Measurements from ENCODE around the gene ERCC6.
A peak's percentile ranks its signal among the peaks of the same experiment; 100 is the strongest.

Gene ERCC6

DNA sequence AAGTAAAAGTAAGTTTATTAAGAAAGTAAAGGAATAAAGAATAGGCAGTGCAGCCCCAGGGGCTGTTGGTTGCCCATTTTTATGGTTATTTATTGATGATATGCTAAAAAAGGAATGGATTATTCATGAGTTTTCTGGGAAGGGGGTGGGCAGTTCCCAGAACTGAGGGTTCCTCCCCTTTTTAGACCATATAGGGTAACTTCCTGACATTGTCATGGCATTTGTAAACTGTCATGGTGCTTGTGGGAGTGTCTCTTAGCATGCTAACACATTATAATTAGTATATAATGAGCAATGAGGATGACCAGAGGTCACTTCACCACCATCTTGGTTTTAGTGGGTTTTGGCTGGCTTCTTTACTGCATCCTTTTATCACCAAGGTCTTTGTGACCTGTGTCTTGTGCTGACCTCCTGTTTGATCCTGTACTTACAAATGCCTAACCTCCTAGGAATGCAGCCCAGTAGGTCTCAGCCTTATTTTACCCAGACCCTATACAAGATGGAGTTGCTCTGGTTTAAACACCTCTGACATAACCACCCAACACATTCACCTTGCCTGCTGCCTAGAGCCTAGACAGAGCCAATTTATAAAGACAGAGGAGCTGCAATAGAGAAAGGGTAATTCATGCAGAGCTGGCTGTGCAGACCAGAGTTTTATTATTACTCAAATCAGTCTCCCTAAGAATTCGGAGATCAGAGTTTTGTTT, 10.9 kb upstream of the ERCC6 start:
- DNase-seq (ENCODE audit: low read depth in 1 of 2, low spot score in 1 of 2): no peak

DNA sequence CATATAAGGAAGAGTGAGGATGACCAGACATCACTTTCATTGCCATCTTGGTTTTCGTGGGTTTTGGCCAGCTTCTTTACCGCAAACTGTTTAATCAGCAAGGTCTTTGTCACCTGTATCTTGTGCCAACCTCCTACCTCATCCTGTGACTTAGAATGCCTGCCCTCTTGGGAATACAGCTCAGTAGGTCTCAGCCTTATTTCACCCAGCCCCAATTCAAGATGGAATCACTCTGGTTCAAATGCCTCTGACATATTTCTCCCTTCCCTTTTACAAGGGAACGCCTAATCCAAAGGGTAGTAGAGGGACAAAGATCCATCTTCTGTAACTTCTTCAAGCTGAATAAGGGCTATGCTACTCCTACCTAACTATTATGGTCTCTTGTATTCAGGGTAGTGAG, 4.7 kb upstream of the ERCC6 start:
- DNase-seq (ENCODE audit: low read depth in 1 of 2, low spot score in 1 of 2): no peak

DNA sequence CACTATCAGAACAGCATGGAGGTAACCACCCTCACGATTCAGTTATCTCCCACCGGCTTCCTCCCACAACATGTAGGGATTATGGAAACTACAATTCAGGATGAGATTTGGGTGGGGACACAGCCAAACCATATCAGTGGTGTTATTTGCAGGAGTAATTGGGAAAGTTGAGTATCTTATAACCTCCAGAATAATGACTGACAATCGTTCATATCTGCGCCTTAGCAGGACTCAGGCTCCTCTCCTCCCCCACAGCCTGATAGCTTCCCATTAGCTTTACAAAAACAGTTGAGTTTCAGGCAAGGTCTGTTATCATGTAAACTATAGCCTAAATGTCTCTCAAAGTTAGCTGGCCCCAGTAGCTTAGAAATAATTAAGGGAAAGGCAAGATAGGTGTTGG, 3.4 kb upstream of the ERCC6 start:
- no peak for DNase-seq (ENCODE audit: low read depth in 1 of 2, low spot score in 1 of 2)

DNA sequence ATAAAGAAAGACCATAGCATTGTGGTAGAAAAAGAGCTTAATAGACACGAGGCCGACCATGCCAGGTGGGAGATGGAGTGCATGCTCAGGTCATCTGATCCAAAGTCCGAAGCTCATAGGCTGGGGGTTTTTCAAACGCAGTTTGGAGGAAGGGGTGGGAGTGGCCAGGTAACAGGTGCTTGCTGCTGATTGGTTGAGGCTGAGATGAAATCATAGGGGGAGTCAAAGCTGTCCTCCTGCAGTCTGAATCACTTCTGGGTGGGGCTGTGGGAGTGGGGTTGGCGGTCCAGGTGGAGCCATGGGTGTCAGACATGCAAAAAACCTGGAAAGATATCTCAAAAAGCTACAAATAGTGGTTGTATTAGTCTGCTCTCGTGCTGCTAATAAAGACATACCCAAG, 2.8 kb upstream of the ERCC6 start:
- no peak for DNase-seq (ENCODE audit: low read depth in 1 of 2, low spot score in 1 of 2)

DNA sequence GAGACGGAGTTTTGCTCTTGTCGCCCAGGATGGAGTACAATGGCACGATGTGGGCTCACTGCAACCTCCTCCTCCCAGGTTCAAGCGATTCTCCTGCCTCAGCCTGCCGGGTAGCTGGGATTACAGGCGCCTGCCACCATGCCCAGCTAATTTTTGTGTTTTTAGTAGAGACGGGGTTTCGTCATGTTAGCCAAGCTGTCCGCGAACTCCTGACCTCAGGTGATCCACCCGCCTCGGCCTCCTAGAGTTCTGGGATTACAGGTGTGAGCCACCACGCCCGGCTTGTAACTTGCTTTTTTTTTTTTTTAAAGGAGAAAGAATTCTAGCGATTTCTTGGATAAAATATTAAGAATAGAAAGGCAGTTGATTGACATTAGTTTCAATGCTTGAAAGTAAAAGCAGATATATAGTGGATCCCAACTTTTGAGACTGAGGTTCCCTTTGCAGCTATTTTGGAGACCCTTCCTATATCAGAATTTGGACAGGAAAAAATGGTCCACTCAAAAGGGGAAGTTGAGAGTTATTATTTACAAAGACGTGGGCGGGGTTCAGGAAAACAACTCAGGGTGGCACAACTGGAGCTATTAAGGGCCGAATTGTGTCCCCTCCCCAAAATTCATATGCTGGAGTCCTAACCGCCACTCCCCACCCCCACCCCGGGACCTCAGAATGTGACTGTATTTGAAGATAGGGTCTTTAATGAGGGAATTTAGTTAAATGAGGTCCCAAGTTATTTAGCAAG, 1.3 kb upstream of the ERCC6 start:
- no peak for DNase-seq (ENCODE audit: low read depth in 1 of 2, low spot score in 1 of 2)

DNA sequence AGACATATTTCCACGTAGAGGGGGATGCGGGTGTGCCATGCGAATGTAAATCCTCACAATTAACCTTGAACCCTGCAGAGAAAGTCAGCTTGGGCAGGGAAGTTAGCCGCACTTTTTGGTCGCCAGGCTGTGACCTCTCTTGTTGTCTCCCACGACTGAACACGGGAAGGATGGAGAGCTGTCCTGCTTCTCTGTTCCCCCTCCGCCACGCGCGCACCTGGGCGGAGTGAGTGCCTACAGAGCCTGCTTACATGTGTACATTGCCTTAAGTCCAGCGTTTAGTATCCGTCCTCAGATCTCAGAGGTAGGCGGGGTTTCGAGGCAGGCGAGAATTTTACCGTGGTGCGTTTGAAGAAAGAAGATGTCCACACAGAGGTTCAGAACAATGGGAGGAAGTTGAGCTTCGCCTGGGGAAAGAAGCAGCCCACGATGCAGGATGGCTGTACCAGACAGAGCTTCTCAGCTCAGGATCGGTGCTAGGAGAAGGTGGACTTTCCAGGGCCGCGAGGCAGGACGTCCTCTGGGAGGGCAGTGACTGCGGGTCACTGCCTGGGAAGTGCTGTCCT, 482 bp upstream of the ERCC6 start:
- DNase-seq (ENCODE audit: low read depth in 1 of 2, low spot score in 1 of 2): no peak

DNA sequence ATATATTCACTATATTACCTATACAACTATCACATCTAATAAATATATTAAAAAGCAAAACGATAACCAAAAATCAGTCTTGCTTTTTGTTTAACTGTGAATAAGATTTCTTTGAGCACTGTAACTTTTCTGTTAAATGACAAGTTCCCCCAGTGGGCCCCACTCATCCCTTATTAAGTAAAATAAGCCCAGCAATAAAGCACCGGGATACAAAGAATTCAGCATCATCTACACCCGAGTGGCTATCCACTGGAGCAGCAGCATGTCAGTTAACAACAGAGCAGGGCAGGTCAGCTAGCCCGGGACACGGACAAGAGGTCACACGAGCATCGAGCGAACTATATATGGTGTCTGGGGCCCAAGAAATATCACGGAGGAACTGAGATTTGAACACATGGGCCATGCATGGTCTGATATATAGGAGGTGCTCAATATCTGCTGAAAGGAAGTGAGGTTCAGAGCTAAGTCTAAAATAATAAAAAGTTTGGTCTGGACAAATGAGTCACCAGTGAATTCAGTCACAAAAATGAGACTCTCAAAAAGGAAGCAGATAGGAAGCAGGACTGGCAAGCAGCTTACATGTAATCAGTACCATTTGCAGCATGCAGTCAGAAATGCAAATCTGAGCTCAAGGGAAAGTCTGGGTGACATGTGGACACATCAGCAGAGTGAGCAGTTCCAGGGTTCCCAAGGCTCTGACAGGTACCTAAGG, 4.1 kb downstream of the ERCC6 start:
- DNase-seq (ENCODE audit: low read depth in 1 of 2, low spot score in 1 of 2): no peak

DNA sequence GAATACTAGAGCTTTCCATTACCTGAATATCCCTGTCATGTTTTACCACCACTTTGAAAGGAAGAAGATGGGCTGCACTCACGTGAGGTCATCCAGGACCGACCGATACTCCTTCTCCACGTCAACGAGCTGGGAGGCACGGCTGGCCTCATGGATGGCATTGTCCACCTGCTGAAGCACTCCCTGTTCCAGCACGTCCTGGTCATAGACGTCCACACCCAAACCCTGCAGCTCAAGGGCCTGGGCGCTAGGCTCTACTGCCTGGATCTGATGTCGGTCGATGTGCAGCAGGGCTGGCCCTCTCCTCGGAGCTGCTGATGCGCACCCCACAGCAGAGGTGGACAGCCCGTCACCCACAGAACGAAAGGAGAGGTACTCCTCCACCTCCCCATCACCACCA, 6.5 kb downstream of the ERCC6 start:
- no peak for DNase-seq (ENCODE audit: low read depth in 1 of 2, low spot score in 1 of 2)

DNA sequence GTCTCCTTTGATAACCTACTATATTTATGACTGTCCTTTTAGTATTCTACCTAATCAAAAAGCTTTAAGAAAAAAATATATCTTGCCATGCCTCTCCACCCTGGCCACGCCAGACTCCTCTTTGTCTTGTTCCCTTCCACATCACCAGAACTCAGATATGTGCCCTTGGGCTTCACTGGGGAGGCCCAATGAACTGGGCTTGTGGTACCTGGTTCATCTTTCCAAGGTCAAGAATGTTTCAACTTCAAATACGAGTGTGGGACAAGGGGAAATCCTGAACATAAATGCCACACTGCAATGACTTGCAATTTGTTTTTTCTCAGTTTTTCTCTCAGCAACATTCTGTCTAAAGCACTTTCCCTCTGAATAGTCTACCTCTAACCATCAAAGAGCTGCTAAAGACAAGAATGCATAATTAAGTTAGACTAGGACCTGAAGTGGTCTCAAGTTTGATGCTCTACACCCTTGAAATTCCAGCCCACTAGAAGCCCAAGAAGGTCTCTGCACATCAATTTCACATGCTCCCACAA, 9.9 kb downstream of the ERCC6 start:
- no peak for DNase-seq (ENCODE audit: low read depth in 1 of 2, low spot score in 1 of 2)

DNA sequence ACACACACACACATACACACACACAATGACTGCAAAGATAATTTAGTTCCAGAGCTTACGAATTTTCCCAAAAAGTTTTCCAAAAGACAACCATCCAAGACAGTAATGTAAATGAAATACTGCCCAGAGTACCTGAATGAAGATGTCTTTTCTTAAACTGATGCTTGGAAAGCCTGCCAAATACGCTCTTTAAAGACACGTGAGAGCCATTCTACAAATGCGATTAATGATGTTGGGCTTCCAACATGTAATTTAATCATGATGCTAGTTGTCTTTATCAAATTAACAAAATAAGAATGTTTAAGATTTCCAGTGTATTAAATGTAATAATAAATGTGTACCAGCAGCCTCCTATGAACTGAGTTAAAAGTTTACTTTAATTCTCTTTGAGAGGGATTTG, 11.1 kb downstream of the ERCC6 start:
- DNase-seq (ENCODE audit: low read depth in 1 of 2, low spot score in 1 of 2): no peak

DNA sequence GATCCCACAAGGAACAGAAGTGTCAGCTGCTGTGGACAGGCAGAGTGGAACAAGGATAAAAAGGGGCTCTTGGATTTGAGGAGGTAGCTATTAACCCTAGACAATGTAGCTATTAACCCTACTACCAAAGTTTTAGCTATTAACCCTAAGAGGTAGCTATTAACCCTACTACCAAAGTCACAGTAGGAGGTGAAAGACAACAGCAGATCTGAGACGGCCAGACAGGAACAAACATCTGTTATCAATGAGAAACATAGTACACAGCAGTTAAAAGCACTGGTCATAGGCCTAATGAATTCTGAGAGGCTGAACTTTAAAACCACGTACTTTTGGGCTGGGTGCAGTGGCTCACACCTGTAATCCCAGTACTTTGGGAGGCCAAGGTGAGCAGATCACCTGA, 11.9 kb downstream of the ERCC6 start:
- DNase-seq (ENCODE audit: low read depth in 1 of 2, low spot score in 1 of 2): no peak

DNA sequence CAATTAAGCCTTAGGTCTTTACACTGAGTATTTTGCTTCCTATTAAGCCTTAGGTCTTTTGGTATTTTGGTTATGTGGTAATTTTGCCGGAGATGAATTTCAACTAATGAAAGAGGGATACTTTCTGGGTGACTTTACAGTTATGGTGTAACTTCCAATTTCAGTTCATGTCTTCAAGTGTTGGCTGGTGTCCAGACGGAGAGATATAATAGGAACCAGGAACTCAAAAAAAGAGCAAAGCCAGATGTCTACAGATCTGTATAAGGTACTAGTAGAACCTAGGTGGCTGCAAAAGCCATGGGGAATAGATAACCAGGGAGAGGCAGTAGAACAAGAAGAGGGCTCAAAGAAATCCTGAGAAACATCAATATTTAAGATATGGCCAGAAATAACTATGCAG, 12.3 kb downstream of the ERCC6 start:
- no peak for DNase-seq (ENCODE audit: low read depth in 1 of 2, low spot score in 1 of 2)

DNA sequence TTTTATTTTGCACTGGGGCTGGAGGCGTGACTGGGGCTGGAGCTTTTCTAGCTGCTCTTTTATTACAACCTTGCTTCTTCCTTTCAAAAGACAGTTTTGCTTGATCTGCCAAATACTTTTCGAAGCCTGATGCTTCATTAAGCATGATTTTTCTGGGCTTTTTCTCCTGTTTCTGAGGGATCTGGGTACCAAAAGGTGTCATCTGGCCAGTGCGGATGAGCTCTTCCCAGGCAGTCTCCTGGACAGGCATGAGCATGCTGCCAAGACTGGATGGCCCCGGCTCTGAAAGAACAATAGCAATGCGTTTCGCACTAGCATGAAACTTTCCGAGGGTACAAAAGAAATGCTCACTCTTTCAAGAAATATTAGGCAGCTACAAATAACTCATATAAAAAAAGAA, 14.4 kb downstream of the ERCC6 start:
- no peak for DNase-seq (ENCODE audit: low read depth in 1 of 2, low spot score in 1 of 2)

DNA sequence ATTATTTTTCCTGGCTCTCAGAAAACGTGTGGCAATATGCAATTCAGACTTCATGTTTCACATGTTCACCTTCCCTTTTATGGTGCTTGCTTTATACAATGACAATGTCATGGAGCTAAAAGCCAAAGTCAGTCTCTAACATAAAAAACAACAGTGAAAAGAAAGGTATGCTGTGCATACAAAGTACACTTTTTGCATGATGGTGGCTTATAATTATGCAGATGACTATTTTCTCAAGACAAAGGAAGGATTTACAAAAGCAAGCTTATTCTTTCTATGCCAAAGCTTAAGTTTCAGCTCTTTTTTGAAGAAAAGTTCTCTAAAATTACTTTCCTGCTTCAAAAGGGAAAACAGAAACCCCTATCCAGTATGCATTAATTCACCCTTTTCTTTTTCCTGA, 15.6 kb downstream of the ERCC6 start:
- DNase-seq (ENCODE audit: low read depth in 1 of 2, low spot score in 1 of 2): no peak

DNA sequence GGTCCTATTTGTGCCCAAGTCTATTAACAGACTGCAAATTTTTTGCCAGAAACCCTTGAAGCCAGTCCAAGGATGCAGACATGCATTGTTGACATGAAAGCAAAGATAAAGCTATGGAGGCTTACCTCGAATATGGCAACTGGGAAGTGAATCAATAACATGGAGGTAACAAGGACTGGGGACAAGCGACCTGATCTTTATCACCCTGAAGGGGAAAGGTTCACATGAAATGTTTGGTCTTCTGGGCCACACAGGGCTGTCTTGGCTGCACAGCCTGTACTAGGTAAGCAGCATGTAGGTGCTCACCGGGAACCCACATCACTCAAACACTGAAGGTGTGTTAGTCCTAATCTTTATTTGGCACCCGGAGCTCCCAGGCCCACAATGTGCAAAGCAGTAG, 17.9 kb downstream of the ERCC6 start:
- no peak for DNase-seq (ENCODE audit: low read depth in 1 of 2, low spot score in 1 of 2)

DNA sequence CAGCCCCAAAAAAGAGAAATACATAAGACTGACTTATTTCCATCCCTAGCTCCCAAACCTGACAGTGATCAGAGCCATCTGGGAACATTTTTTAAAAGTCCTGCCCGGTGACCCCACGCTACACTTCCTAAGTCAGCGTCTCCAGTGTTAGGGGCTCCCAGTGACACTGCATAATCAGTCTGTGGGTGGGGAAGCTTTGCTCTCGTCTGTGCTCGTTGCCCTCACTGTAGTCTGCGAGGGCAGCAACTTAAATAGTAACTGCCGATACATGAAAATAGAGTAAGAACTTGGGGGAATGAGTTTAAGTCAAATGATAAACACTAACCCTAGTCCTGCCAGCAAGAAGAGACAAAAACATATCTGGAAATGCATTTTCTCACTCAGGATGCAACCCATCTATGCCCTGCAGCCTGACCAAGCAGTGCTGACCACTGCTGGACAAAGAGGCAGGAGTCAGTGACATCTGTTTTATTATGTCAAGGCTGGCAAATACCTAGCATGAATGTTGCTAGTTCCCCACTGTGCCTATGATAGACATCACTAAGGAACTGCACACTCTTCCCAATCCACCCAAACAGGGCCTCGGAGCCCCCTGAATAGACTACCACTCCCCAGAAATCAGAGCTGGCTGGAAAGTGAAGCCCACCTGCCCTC, 18.7 kb downstream of the ERCC6 start:
- DNase-seq (ENCODE audit: low read depth in 1 of 2, low spot score in 1 of 2): no peak

DNA sequence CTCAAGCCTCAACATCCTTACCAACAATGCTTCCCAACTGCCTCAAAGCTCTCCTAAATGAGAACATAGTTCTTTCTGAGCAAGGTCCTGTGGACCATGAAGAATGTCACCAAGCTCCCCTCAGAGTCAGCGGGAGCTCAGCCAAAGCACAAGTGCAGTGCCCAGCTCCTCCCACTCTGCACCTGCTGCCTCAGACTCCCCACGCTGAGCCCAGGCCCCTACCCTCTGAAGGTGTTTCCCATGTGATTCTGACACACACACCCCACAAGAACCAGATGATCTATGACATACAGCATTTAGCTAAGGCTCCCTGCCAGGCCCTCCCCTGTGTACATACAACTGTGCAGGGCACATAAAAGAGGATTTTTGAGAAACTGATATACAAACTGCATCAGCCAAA, 19.2 kb downstream of the ERCC6 start:
- DNase-seq (ENCODE audit: low read depth in 1 of 2, low spot score in 1 of 2): no peak

DNA sequence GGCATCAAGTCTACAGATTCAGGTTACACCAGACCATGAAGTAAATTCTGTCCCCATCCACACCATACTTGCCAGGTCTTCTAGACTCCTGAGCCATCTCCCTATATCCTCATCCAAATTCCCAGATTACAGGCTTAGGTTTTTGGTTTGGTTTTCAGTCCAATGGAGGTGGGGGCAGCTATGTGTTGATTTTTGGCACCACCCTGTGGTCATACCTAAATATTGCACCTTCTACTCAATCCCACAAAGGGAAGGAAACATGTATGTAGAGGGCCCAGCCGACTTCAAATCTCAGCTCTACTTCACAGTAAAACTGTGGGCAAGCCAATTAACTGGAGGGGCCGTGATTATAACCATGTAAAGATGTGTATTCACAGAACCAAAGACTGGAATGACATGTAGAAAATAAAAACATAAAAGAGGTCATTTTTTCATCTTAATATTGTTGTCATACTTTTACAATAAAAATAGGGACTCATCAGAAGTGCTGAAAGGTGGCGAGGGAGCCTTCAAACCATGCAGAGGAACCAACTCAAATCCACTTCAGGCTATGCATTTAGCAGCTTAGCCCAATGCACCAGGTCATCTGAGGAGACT, 19.8 kb downstream of the ERCC6 start:
- peak in 1 of 2 donors; percentile 13 for DNase-seq (ENCODE audit: low read depth in 1 of 2, low spot score in 1 of 2)

DNA sequence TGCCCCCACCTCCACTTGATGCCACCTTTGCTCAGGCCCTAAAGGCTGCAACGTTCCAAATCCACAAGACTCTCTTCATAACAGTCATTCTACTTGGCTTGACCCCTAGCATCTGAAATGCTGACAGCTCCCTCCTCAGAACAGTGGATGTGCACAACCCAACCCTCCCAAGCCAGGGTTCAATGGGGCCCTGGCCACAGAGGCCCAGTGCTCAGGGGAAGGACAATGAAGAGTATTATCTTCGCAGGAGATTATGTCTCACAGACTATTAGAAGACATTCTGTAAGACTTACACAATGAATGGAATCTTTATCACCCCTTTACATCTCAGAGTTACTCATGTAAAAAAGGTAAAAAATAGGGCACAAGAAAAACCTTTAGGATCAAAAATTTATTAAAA, 20.4 kb downstream of the ERCC6 start:
- no peak for DNase-seq (ENCODE audit: low read depth in 1 of 2, low spot score in 1 of 2)

DNA sequence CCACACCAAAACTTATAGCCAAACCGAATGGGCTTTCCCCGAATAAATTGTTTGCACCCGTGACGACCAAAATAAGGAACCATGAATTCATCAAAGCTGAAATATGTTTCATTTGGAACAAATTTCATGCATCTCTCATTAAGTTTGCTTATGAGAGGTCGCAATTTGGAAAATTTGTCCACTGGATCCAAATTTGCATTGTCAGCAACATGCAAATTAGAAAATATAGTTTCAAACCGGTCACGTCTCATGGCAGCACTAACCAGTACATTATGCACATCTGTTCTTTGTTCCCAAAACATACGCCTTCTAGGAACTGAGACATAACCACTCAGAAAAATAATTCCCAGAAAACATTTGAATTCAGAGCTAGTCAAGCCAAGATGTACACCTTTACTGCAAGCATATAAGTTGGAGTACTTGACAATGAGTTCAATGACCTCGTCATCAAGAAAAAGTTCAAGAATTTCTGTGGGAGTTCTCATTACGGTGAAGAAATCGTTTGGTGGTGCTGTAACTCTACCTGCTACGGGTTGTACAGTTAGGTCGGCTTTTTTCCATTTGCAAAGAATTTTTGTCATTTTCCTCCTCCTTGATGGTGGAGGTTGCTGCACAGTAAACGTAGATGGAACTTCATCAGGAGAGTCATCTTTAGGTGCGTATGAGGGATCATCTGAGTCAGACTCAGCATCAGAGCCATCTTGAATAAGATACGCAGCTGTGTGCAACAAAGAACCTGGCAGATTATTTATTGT, 22.5 kb downstream of the ERCC6 start:
- DNase-seq (ENCODE audit: low read depth in 1 of 2, low spot score in 1 of 2): no peak

All from activated CD4-positive, alpha-beta T cell treated with anti-CD3 and anti-CD28 coated beads, Interleukin-2, amount 50 U/mL, for 24 hours (primary cell).